Mesothelial cell of epicardium (in vitro differentiated cells): ENCODE results near the gene CENPN. TPM values are rescaled to one million over a fixed set of nuclear protein-coding genes. Genes with fewer than 3 reads are reported as not detected.

Experiments used
- DNase-seq, 2 experiments: peaks; one replicate each; pipeline ENCODE4 v3.0.0; 2021; ENCODE audit warnings: low spot score in 2 of 2; ENCODE audit not compliant: unreplicated experiment in 2 of 2
- H3K27ac Mint-ChIP-seq: 2 replicates; pipeline ENCODE4 v1.8.0; 2021; ENCODE audit warnings: mixed read lengths
- H3K27me3 Mint-ChIP-seq: 2 replicates; pipeline ENCODE4 v1.8.0; 2021; ENCODE audit warnings: low read depth, mixed read lengths
- H3K36me3 Mint-ChIP-seq: 2 replicates; pipeline ENCODE4 v1.8.0; 2021; ENCODE audit warnings: mixed read lengths
- H3K4me1 Mint-ChIP-seq: 2 replicates; pipeline ENCODE4 v1.8.0; 2021; ENCODE audit warnings: mixed read lengths
- H3K4me3 Mint-ChIP-seq: 2 replicates; pipeline ENCODE4 v1.8.0; 2021; ENCODE audit warnings: mild to moderate bottlenecking, moderate library complexity, mixed read lengths
- H3K9me3 Mint-ChIP-seq: 2 replicates; pipeline ENCODE4 v1.8.0; 2021; ENCODE audit warnings: mixed read lengths
- CTCF ChIP-seq: fragments of 200-600 bp; sonication (generic); IDR thresholded peaks from one replicate; pipeline ENCODE4 v1.5.0; 2021; ENCODE audit warnings: antibody characterized with exemption; ENCODE audit not compliant: unreplicated experiment
- total RNA-seq: library from RNA; stranded (reverse); gene quantifications from 3 replicates; pipeline ENCODE4 v1.2.1, GENCODE V29; 2021

Gene CENPN
- total RNA-seq, 1 donor from 2014 or later = 13.1 TPM

GRCh38 chr16:81040842-81041241 lies 33.8 kb downstream of the CENPN start:
- Mint-ChIP-seq H3K36me3 (peaks cover 44% of the 10 kb centered on the region), H3K4me1 (peaks cover 34% of the 10 kb centered on the region)
- no peak for DNase-seq

DNA sequence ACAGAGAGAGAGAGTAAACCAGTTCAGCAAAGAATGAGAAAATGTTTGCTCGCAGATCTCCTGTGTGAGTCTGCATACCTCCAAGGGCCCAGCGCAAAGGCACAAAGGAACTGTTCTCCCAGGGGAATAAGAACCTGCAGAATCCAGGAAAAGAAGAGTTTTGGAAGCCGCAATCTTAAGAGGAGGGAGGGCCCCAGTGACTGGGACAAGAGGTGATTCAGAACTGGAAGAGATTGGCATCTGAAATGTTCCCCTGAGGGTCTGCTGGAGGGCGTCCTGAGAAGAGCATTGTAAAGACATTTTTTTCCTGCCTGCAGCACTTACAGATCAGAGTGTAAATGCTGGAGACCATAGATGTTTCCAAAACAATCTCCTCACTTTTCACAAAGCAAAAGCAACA lies 34.7 kb downstream of the CENPN start:
- peaks cover 45% of the 10 kb centered on the region for H3K36me3 Mint-ChIP-seq
- H3K27ac Mint-ChIP-seq = peak overlapping the region; percentile 83

More at GRCh38 chr16:81040842-81041241, 33.8 kb downstream of the CENPN start:
- Mint-ChIP-seq H3K9me3 (no peaks in the 10 kb centered on the region), H3K4me3 (no peak overlapping the region), H3K27ac (peak overlapping the region; percentile 22), H3K27me3 (no peaks in the 10 kb centered on the region)
- TF ChIP-seq CTCF = no peak

GRCh38 chr16:81042821-81043220 lies 35.8 kb downstream of the CENPN start:
- Mint-ChIP-seq H3K27ac (no peak overlapping the region), H3K27me3 (no peaks in the 10 kb centered on the region), H3K4me3 (no peak overlapping the region)

More for the DNA sequence above, 34.7 kb downstream of the CENPN start:
- no peak overlapping the region for H3K4me3 Mint-ChIP-seq
- TF ChIP-seq CTCF = no peak
- H3K27me3 Mint-ChIP-seq = no peaks in the 10 kb centered on the region
- DNase-seq = no peak
- H3K9me3 Mint-ChIP-seq = no peaks in the 10 kb centered on the region
- H3K4me1 Mint-ChIP-seq = peaks cover 31% of the 10 kb centered on the region

GRCh38 chr16:81053761-81054160 lies 46.7 kb downstream of the CENPN start:
- Mint-ChIP-seq H3K9me3 (peaks cover 24% of the 10 kb centered on the region), H3K36me3 (peaks cover 17% of the 10 kb centered on the region), H3K27ac (peak overlapping the region; percentile 1), H3K27me3 (no peaks in the 10 kb centered on the region), H3K4me1 (peaks cover 6% of the 10 kb centered on the region), H3K4me3 (no peak overlapping the region)
- no peak for TF ChIP-seq CTCF
- no peak for DNase-seq

More at GRCh38 chr16:81042821-81043220, 35.8 kb downstream of the CENPN start:
- no peaks in the 10 kb centered on the region for H3K9me3 Mint-ChIP-seq
- no peak for TF ChIP-seq CTCF
- DNase-seq = no peak
- H3K36me3 Mint-ChIP-seq = peaks cover 49% of the 10 kb centered on the region
- peaks cover 23% of the 10 kb centered on the region for H3K4me1 Mint-ChIP-seq

GRCh38 chr16:81060576-81061306 lies 53.7 kb downstream of the CENPN start:
- Mint-ChIP-seq H3K9me3 (no peaks in the 10 kb centered on the region), H3K27me3 (no peaks in the 10 kb centered on the region), H3K4me3 (no peak overlapping the region), H3K4me1 (no peaks in the 10 kb centered on the region), H3K27ac (no peak overlapping the region), H3K36me3 (no peaks in the 10 kb centered on the region)
- no peak for TF ChIP-seq CTCF
- DNase-seq = no peak
